ENCODE data around the gene TMEM125. TPM values are rescaled to one million over a fixed set of nuclear protein-coding genes. Genes with fewer than 3 reads are reported as not detected.

Gene TMEM125
- total RNA-seq, 2 experiments from 2014 or later, result not detected

GRCh38 chr1:43235451-43236121, 34.2 kb upstream of the TMEM125 start:
- no peak for DNase-seq

DNA sequence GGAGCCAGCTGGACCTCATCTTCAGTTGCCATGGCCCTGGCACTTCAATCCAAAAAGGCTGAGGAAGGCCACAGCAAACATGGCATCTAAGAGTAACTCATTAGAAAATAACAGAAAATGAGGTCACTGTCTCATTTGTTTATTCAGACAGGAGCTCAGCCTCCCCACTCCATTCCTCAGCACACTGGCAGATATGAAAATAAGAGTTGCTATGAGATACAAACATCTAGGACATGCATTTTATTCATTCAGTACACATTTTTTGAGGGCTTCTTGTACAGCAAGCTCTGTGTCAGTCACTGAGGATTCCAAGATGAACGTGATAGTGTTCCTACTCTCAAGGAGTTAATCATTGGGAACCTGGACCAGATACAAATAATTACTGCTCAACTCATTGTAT, 32.7 kb upstream of the TMEM125 start:
- peaks cover 5% of the 10 kb centered on the region for H3K9me3 Mint-ChIP-seq
- peaks cover 2% of the 10 kb centered on the region for H3K27me3 Mint-ChIP-seq
- DNase-seq (no peak), ATAC-seq (ENCODE audit: low read depth) (no peak)
- POLR2A ChIA-PET, result interaction anchor here (0.7 kb wide), 1 partner anchor 18 kb away, joined by 5 read pairs; no protein-coding TSS in a partner anchor
- no peak overlapping the region for H3K27ac Mint-ChIP-seq
- no peak overlapping the region for H3K4me3 Mint-ChIP-seq
- no peaks in the 10 kb centered on the region for H3K36me3 Mint-ChIP-seq
- H3K4me1 Mint-ChIP-seq, result peaks cover 10% of the 10 kb centered on the region

More at GRCh38 chr1:43235451-43236121, 34.2 kb upstream of the TMEM125 start:
- H3K27ac Mint-ChIP-seq, result no peak overlapping the region
- no peak overlapping the region for H3K4me3 Mint-ChIP-seq
- POLR2A ChIA-PET, result no interaction called here
- peaks cover 4% of the 10 kb centered on the region for H3K9me3 Mint-ChIP-seq
- peaks cover 10% of the 10 kb centered on the region for H3K4me1 Mint-ChIP-seq
- no peak for ATAC-seq (ENCODE audit: low read depth)
- peaks cover 3% of the 10 kb centered on the region for H3K27me3 Mint-ChIP-seq
- no peaks in the 10 kb centered on the region for H3K36me3 Mint-ChIP-seq

DNA sequence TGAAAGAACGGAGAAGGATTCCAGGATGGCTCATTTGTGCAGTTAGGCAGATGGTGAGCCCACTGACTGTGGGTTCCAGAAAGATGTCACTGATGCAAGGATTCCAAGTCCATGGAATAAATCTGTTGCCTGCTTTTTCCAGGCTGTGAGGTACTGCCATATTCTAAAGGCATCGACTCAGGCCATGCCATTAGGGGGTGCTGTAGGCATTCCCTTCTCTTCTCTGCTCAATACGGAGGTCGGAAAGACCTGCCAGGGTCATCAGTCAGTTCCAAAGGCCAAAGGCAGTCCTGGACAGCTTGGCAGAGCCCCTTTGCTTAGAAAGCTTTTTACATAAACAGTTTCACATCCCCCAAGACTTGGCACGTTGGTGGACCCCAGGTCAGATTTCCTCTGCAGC, 31.7 kb upstream of the TMEM125 start:
- Mint-ChIP-seq H3K27me3 (no peaks in the 10 kb centered on the region), H3K9me3 (peaks cover 5% of the 10 kb centered on the region), H3K4me3 (no peak overlapping the region), H3K4me1 (peaks cover 10% of the 10 kb centered on the region), H3K36me3 (no peaks in the 10 kb centered on the region), H3K27ac (no peak overlapping the region)
- DNase-seq (peak; percentile 37), ATAC-seq (ENCODE audit: low read depth) (peak; percentile 65)
- POLR2A ChIA-PET, result no interaction called here

GRCh38 chr1:43238991-43239469, 30.8 kb upstream of the TMEM125 start:
- no peaks in the 10 kb centered on the region for H3K27me3 Mint-ChIP-seq
- DNase-seq (no peak), ATAC-seq (ENCODE audit: low read depth) (no peak)
- peak overlapping the region; percentile 64 for H3K27ac Mint-ChIP-seq
- POLR2A ChIA-PET, result interaction anchor here (1.1 to 1.3 kb wide), 2 partner anchors 151 to 175 kb away, joined by 3 read pairs; partner anchors contain the start of genes MED8 and SZT2
- peaks cover 10% of the 10 kb centered on the region for H3K4me1 Mint-ChIP-seq
- no peaks in the 10 kb centered on the region for H3K36me3 Mint-ChIP-seq
- peaks cover 5% of the 10 kb centered on the region for H3K9me3 Mint-ChIP-seq
- H3K4me3 Mint-ChIP-seq, result no peak overlapping the region

- Mint-ChIP-seq H3K27me3 (peaks cover 2% of the 10 kb centered on the region), H3K36me3 (no peaks in the 10 kb centered on the region), H3K27ac (peak overlapping the region; percentile 35), H3K4me1 (peaks cover 10% of the 10 kb centered on the region), H3K9me3 (peaks cover 5% of the 10 kb centered on the region), H3K4me3 (no peak overlapping the region)
- DNase-seq, result no peak
- peak; percentile 22 for ATAC-seq (ENCODE audit: low read depth)
- POLR2A ChIA-PET, result interaction anchor here (1.1 to 1.3 kb wide), 2 partner anchors 150 to 175 kb away, joined by 3 read pairs; partner anchors contain the start of genes MED8 and SZT2
Observed at GRCh38 chr1:43239484-43239883, 30.3 kb upstream of the TMEM125 start.

DNA sequence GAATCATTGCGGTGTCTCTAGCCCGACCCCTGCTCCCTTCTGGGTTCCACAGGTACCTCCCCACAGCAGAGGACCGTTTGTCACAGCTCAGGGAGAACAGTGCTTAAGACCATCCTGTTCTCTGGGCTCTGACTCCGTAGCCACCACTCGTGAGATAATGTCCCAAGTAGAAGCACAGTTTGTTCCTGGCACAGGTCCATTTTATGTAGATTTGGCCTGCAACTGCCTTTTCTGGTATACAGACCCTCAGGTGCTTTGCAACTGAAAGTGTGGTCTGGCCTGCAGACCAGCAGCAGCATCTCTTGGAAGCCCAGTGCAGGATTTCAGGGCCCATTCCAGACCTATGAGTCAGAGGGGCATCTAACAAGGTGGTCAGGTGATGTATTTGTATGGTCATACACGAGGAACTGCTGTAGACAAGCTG, 28.4 kb upstream of the TMEM125 start:
- Mint-ChIP-seq H3K27ac (no peak overlapping the region), H3K4me3 (no peak overlapping the region), H3K9me3 (peaks cover 5% of the 10 kb centered on the region), H3K4me1 (peaks cover 10% of the 10 kb centered on the region), H3K36me3 (no peaks in the 10 kb centered on the region), H3K27me3 (peaks cover 12% of the 10 kb centered on the region)
- ATAC-seq (ENCODE audit: low read depth), result no peak
- POLR2A ChIA-PET, result no interaction called here
- no peak for DNase-seq

GRCh38 chr1:43243299-43243698, 26.5 kb upstream of the TMEM125 start:
- peaks cover 10% of the 10 kb centered on the region for H3K4me1 Mint-ChIP-seq
- H3K27me3 Mint-ChIP-seq, result peaks cover 15% of the 10 kb centered on the region
- H3K27ac Mint-ChIP-seq, result no peak overlapping the region
- peaks cover 9% of the 10 kb centered on the region for H3K9me3 Mint-ChIP-seq
- no peak for ATAC-seq (ENCODE audit: low read depth)
- no peak for DNase-seq
- no peak overlapping the region for H3K4me3 Mint-ChIP-seq
- POLR2A ChIA-PET, result interaction anchor here (0.5 to 0.7 kb wide), 2 partner anchors 125 to 415 kb away, joined by 3 read pairs; partner anchors contain the start of gene ELOVL1
- H3K36me3 Mint-ChIP-seq, result peaks cover 3% of the 10 kb centered on the region

GRCh38 chr1:43246466-43247213, 23.1 kb upstream of the TMEM125 start:
- peaks cover 25% of the 10 kb centered on the region for H3K27me3 Mint-ChIP-seq
- peaks cover 4% of the 10 kb centered on the region for H3K9me3 Mint-ChIP-seq
- POLR2A ChIA-PET, result no interaction called here
- H3K4me1 Mint-ChIP-seq, result no peaks in the 10 kb centered on the region
- ATAC-seq (ENCODE audit: low read depth), result no peak
- DNase-seq, result no peak
- H3K4me3 Mint-ChIP-seq, result no peak overlapping the region
- H3K27ac Mint-ChIP-seq, result no peak overlapping the region
- peaks cover 3% of the 10 kb centered on the region for H3K36me3 Mint-ChIP-seq

DNA sequence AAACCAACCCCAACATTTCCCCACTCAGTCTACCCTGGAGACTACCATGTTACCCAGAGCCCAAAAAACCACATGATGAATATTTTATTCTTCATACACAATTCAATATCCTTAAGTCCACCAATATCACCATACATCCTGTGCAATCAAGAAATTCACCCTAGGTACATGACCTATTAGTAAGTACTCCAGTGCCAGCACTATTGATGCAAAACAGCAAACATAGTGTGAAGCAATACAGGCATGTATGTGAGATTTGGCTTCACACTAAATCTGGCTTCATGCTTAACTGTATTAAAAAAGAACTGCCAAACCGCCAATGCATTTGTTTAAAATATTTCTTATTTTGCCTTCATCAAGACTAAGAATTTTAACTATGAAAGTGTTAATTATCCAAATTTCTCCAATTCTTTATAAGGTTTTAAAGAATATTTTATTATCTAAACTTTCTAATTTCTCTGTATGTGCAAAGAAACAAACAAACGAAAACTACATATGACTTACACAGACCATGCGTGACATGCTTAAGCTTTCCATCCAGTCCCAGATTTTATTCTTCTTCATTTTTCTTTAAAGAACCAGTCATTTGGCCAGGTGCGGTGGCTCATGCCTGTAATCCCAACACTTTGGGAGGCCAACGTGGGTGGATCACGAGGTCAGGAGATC, 22.4 kb upstream of the TMEM125 start:
- ATAC-seq (ENCODE audit: low read depth) (no peak), DNase-seq (no peak)
- Mint-ChIP-seq H3K27ac (no peak overlapping the region), H3K9me3 (peaks cover 4% of the 10 kb centered on the region), H3K4me1 (no peaks in the 10 kb centered on the region), H3K4me3 (no peak overlapping the region), H3K27me3 (peaks cover 31% of the 10 kb centered on the region), H3K36me3 (peaks cover 3% of the 10 kb centered on the region)
- POLR2A ChIA-PET, result no interaction called here

- Mint-ChIP-seq H3K27ac (no peak overlapping the region), H3K4me1 (no peaks in the 10 kb centered on the region), H3K36me3 (peaks cover 3% of the 10 kb centered on the region), H3K4me3 (no peak overlapping the region), H3K27me3 (peaks cover 32% of the 10 kb centered on the region), H3K9me3 (peaks cover 4% of the 10 kb centered on the region)
- POLR2A ChIA-PET, result no interaction called here
- no peak for DNase-seq
- no peak for ATAC-seq (ENCODE audit: low read depth)
Observed at GRCh38 chr1:43250351-43250761, 19.4 kb upstream of the TMEM125 start.

DNA sequence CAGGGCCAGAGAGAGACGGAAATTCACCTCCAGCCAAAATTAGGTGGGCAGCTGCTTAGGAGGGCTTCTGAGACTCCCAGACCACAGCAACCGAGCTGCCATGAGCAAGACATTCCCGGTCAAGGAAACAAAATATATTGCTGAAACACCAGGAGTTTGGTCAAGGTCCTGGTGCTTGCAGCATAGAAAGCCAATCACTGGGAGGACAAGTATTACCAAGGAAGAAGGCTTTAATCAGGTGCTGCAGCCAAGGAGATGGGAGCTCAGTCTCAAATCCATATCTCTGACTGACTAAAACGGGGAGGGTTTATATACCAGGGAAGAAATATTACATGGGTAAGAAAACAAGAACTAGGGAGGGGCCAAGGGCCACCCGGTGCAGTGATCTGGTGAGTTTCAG, 18.8 kb upstream of the TMEM125 start:
- H3K27ac Mint-ChIP-seq, result no peak overlapping the region
- ATAC-seq (ENCODE audit: low read depth) (no peak), DNase-seq (no peak)
- H3K9me3 Mint-ChIP-seq, result peaks cover 4% of the 10 kb centered on the region
- H3K36me3 Mint-ChIP-seq, result peaks cover 3% of the 10 kb centered on the region
- peaks cover 28% of the 10 kb centered on the region for H3K27me3 Mint-ChIP-seq
- H3K4me3 Mint-ChIP-seq, result no peak overlapping the region
- POLR2A ChIA-PET, result no interaction called here
- H3K4me1 Mint-ChIP-seq, result no peaks in the 10 kb centered on the region

GRCh38 chr1:43252225-43252624, 17.6 kb upstream of the TMEM125 start:
- no peak overlapping the region for H3K27ac Mint-ChIP-seq
- no peaks in the 10 kb centered on the region for H3K36me3 Mint-ChIP-seq
- POLR2A ChIA-PET, result no interaction called here
- ATAC-seq (ENCODE audit: low read depth) (no peak), DNase-seq (no peak)
- H3K4me1 Mint-ChIP-seq, result no peaks in the 10 kb centered on the region
- no peaks in the 10 kb centered on the region for H3K9me3 Mint-ChIP-seq
- H3K27me3 Mint-ChIP-seq, result peaks cover 21% of the 10 kb centered on the region
- H3K4me3 Mint-ChIP-seq, result no peak overlapping the region

DNA sequence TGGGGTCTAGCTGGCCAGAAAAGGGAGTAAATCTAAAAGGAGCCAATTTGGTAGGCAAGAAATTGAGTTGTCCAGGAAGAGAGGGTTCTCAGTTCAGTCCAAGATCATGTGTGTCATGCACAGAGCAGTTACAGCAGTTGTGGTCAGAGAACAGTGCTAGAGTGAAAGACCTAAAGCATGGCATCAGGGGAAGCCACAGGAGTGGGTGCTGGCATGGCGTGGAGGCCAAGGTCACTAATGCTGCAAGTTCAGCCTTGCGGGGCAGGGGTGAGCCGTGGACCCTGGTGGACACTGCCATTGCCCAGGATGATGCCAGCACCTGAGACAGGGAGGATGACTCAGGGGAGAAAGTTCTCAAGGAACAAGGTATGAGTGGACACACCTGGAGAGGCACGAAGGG, 16.6 kb upstream of the TMEM125 start:
- H3K4me1 Mint-ChIP-seq, result no peaks in the 10 kb centered on the region
- no peak for ATAC-seq (ENCODE audit: low read depth)
- no peak overlapping the region for H3K4me3 Mint-ChIP-seq
- H3K27me3 Mint-ChIP-seq, result peaks cover 21% of the 10 kb centered on the region
- no peak overlapping the region for H3K27ac Mint-ChIP-seq
- no peaks in the 10 kb centered on the region for H3K9me3 Mint-ChIP-seq
- DNase-seq, result no peak
- H3K36me3 Mint-ChIP-seq, result no peaks in the 10 kb centered on the region
- POLR2A ChIA-PET, result no interaction called here
